PC-9 (cell line): ENCODE measurements around the gene PRKCB. TPM values are rescaled to one million over a fixed set of nuclear protein-coding genes. Genes with fewer than 3 reads are reported as not detected.

Experiments used
- BruUV-seq: library from RNA; stranded (reverse); fragments of 400-500 nt; replicated peaks from 2 replicates; lab custom pipeline; 2021; lab: Mats Ljungman, UMichigan
- CTCF ChIA-PET: fragments of 300-600 bp; sonication (Branson Sonifier 250); formaldehyde crosslinking; loops from one replicate; lab custom pipeline; 2022; ENCODE audit warnings: antibody characterized with exemption; lab: Charles Lee
- POLR2A ChIA-PET: fragments of 300-600 bp; sonication (Branson Sonifier 250); formaldehyde crosslinking; loops from one replicate; lab custom pipeline; 2022; ENCODE audit warnings: antibody characterized with exemption; ENCODE audit not compliant: unreplicated experiment; lab: Charles Lee
- DNase-seq, 2 experiments: peaks; one replicate each; pipeline versions ENCODE4 v3.0.0 to v3.0.0-alpha.2; 2015 to 2022; ENCODE audit warnings: mixed read lengths in 1 of 2
- H2AFZ ChIP-seq: fragments of 200-600 bp; sonication (generic); 2 replicates; pipeline ENCODE4 v1.8.1; 2017; ENCODE audit warnings: antibody characterized with exemption
- H3F3A ChIP-seq: fragments of 200-600 bp; sonication (generic); 2 replicates; pipeline ENCODE4 v1.8.1; 2017; ENCODE audit warnings: antibody characterized with exemption, mild to moderate bottlenecking, low read depth; ENCODE audit not compliant: insufficient read depth
- H3K27ac ChIP-seq: fragments of 200-600 bp; sonication (generic); 2 replicates; pipeline ENCODE4 v1.6.1; 2016; ENCODE audit warnings: mixed run types
- H3K27me3 ChIP-seq: fragments of 200-600 bp; sonication (generic); 2 replicates; pipeline ENCODE4 v1.6.1; 2016; ENCODE audit warnings: low read depth, mixed run types; ENCODE audit not compliant: insufficient read depth
- H3K36me3 ChIP-seq: fragments of 200-600 bp; sonication (generic); 2 replicates; pipeline ENCODE4 v1.6.1; 2016; ENCODE audit warnings: low read depth, mixed run types
- H3K4me1 ChIP-seq: fragments of 200-600 bp; sonication (generic); replicated peaks from 2 replicates; pipeline ENCODE4 v1.6.1; 2016; ENCODE audit warnings: mixed run types; ENCODE audit not compliant: insufficient read depth
- H3K4me2 ChIP-seq: fragments of 200-600 bp; sonication (generic); 2 replicates; pipeline ENCODE4 v1.6.1; 2017; ENCODE audit warnings: mixed run types
- H3K4me3 ChIP-seq: fragments of 200-600 bp; sonication (generic); 2 replicates; pipeline ENCODE4 v1.6.1; 2016; ENCODE audit warnings: mixed run types
- H3K79me2 ChIP-seq: fragments of 200-600 bp; sonication (generic); 2 replicates; pipeline ENCODE4 v1.6.1; 2017; ENCODE audit warnings: low read depth, mixed run types
- H3K9me2 ChIP-seq: fragments of 200-600 bp; sonication (generic); 2 replicates; pipeline ENCODE4 v1.8.1; 2017; ENCODE audit warnings: mild to moderate bottlenecking; ENCODE audit not compliant: insufficient read depth
- H3K9me3 ChIP-seq: fragments of 200-600 bp; sonication (generic); 2 replicates; pipeline ENCODE4 v1.8.1; 2016; ENCODE audit warnings: low read depth; ENCODE audit not compliant: insufficient read depth
- H4K20me1 ChIP-seq: fragments of 200-600 bp; sonication (generic); 2 replicates; pipeline ENCODE4 v1.8.1; 2017; ENCODE audit not compliant: insufficient read depth
- EZH2 ChIP-seq: fragments of 200-600 bp; sonication (generic); IDR thresholded peaks from 2 replicates; pipeline ENCODE4 v1.8.0; 2017; ENCODE audit warnings: antibody characterized with exemption, low read depth
- intact Hi-C: fragments of 100-400 bp; cut with micrococcal nuclease; formaldehyde crosslinking; loops from one replicate; pipeline ENCODE4 v1.10.0; 2022; ENCODE audit not compliant: unreplicated experiment
- total RNA-seq: library from RNA; stranded (reverse); gene quantifications from 2 replicates; pipeline ENCODE4 v1.2.3, GENCODE V29; 2021
- TF ChIP-seq, protein P1 (sequence below): fragments of 200-600 bp; sonication (generic); conservative IDR thresholded peaks from 2 replicates; pipeline ENCODE4 v1.6.1; 2017; ENCODE audit warnings: mixed run types, antibody characterized with exemption, mild to moderate bottlenecking, moderate library complexity

The PRKCB gene
- total RNA-seq, 1 experiment from 2014 or later, result not detected

DNA sequence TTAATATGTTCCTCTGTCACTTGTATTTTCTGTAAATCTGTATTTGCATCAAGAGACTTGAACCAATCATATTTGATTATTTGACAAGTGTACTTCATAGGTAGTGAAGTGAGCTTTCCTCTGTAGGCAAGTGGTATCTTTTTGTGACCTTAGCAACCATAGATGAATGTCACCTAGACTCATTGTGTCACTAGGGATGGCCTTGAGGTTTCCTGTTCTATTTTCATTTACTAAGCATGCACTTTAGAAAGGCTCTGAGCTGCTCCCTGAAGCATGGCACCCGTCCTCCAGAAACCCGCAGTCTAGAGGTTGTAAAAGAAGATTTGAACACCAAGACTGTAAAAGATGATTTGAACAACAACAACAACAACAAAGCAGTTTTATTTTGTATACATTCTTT is 151.7 kb downstream of the PRKCB start:
- TF ChIP-seq, protein P1, sequence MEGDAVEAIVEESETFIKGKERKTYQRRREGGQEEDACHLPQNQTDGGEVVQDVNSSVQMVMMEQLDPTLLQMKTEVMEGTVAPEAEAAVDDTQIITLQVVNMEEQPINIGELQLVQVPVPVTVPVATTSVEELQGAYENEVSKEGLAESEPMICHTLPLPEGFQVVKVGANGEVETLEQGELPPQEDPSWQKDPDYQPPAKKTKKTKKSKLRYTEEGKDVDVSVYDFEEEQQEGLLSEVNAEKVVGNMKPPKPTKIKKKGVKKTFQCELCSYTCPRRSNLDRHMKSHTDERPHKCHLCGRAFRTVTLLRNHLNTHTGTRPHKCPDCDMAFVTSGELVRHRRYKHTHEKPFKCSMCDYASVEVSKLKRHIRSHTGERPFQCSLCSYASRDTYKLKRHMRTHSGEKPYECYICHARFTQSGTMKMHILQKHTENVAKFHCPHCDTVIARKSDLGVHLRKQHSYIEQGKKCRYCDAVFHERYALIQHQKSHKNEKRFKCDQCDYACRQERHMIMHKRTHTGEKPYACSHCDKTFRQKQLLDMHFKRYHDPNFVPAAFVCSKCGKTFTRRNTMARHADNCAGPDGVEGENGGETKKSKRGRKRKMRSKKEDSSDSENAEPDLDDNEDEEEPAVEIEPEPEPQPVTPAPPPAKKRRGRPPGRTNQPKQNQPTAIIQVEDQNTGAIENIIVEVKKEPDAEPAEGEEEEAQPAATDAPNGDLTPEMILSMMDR, result no peak
- no peak for TF ChIP-seq EZH2
- POLR2A ChIA-PET, result no interaction called here
- no TSS peak for BruUV-seq
- no peaks in the 10 kb centered on the region for H3F3A ChIP-seq
- H3K27ac ChIP-seq, result no peak overlapping the region
- DNase-seq, result no peak
- H3K4me3 ChIP-seq, result no peak overlapping the region
- H3K9me2 ChIP-seq, result no peaks in the 10 kb centered on the region
- no peak overlapping the region for H2AFZ ChIP-seq
- CTCF ChIA-PET, result no interaction called here
- no peaks in the 10 kb centered on the region for H4K20me1 ChIP-seq
- no peaks in the 10 kb centered on the region for H3K79me2 ChIP-seq
- no peak overlapping the region for H3K4me2 ChIP-seq
- H3K36me3 ChIP-seq, result no peaks in the 10 kb centered on the region
- no peaks in the 10 kb centered on the region for H3K4me1 ChIP-seq
- intact Hi-C loops, result no loop called here
- H3K9me3 ChIP-seq, result no peaks in the 10 kb centered on the region
- peaks cover 13% of the 10 kb centered on the region; the same call in 1 of the 2 replicates for H3K27me3 ChIP-seq

DNA sequence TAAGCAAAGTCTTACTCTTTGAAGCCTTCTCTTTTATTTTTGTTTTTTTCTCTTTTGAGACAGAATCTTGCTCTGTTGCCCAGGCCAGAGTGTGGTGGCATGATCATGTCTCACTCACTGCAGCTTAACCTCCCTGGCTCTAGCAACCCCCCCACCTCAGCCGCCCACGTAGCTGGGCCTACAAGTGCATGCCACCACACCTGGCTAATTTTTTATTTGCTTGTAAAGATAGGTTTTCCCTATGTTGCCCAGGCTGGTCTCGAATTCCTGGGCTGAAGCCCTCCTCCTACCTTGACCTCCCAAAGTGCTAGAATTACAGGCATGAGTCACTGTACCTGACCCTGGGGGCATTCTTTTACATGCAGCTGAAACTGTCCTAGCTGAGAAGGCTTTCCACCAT is 154.7 kb downstream of the PRKCB start:
- no peak overlapping the region for H3K4me3 ChIP-seq
- POLR2A ChIA-PET, result interaction anchor here (0.7 kb wide), 1 partner anchor 81 kb away, joined by 21 read pairs; no protein-coding TSS in a partner anchor
- H4K20me1 ChIP-seq, result no peaks in the 10 kb centered on the region
- no peak overlapping the region for H3K4me2 ChIP-seq
- peaks cover 13% of the 10 kb centered on the region; the same call in 1 of the 2 replicates for H3K27me3 ChIP-seq
- H3K9me3 ChIP-seq, result no peaks in the 10 kb centered on the region
- BruUV-seq, result no TSS peak
- H3K4me1 ChIP-seq, result no peaks in the 10 kb centered on the region
- intact Hi-C loops, result no loop called here
- CTCF ChIA-PET, result no interaction called here
- H3K79me2 ChIP-seq, result no peaks in the 10 kb centered on the region
- DNase-seq, result no peak
- no peak overlapping the region for H3K27ac ChIP-seq
- H3F3A ChIP-seq, result no peaks in the 10 kb centered on the region
- TF ChIP-seq, protein P1, result no peak
- TF ChIP-seq EZH2, result no peak
- H3K36me3 ChIP-seq, result no peaks in the 10 kb centered on the region
- H2AFZ ChIP-seq, result no peak overlapping the region
- no peaks in the 10 kb centered on the region for H3K9me2 ChIP-seq

GRCh38 chr16:23991066-23991465 is 155.3 kb downstream of the PRKCB start:
- DNase-seq, result no peak
- H3K27ac ChIP-seq, result no peak overlapping the region
- no peak overlapping the region for H2AFZ ChIP-seq
- no peaks in the 10 kb centered on the region for H3K4me1 ChIP-seq
- no peaks in the 10 kb centered on the region for H3F3A ChIP-seq
- ChIA-PET CTCF (no interaction called here), POLR2A (no interaction called here)
- H4K20me1 ChIP-seq, result no peaks in the 10 kb centered on the region
- H3K79me2 ChIP-seq, result no peaks in the 10 kb centered on the region
- TF ChIP-seq, protein P1, result no peak
- TF ChIP-seq EZH2, result no peak
- H3K9me2 ChIP-seq, result no peaks in the 10 kb centered on the region
- peaks cover 13% of the 10 kb centered on the region; the same call in 1 of the 2 replicates for H3K27me3 ChIP-seq
- no peak overlapping the region for H3K4me3 ChIP-seq
- no peaks in the 10 kb centered on the region for H3K36me3 ChIP-seq
- BruUV-seq, result no TSS peak
- intact Hi-C loops, result no loop called here
- H3K4me2 ChIP-seq, result no peak overlapping the region
- no peaks in the 10 kb centered on the region for H3K9me3 ChIP-seq
